IMR-90 (cell line): Measurements from ENCODE around the gene PKHD1. TPM values are rescaled to one million over a fixed set of nuclear protein-coding genes. Genes with fewer than 3 reads are reported as not detected.

Source experiments
- ATAC-seq: fragments of 200-7000 bp; cut with Tn5 transposase; 2 replicates; pipeline ENCODE4 v1.9.1; 2020; ENCODE audit warnings: low read depth, mild to moderate bottlenecking, moderate library complexity
- BruUV-seq: library from RNA; stranded (reverse); fragments of 400-500 nt; replicated peaks from 2 replicates; lab custom pipeline; 2021; lab: Mats Ljungman, UMichigan
- CTCF ChIA-PET: fragments of 300-600 bp; formaldehyde crosslinking; extraction: SDS; loops from one replicate; lab custom pipeline; 2021; ENCODE audit warnings: antibody characterized with exemption; lab: Yijun Ruan, JAX
- POLR2A ChIA-PET: fragments of 300-600 bp; sonication (Branson Sonifier 250); formaldehyde crosslinking; loops from one replicate; lab custom pipeline; 2022; ENCODE audit warnings: antibody characterized with exemption; ENCODE audit not compliant: unreplicated experiment; lab: Charles Lee
- DNase-seq: peaks from one replicate; pipeline ENCODE4 v3.0.0; 2013
- H2AFZ ChIP-seq: replicated peaks from 2 replicates; pipeline ENCODE3; 2013; ENCODE audit warnings: low read length, mild to moderate bottlenecking; ENCODE audit not compliant: poor library complexity
- H2AK5ac ChIP-seq: 2 replicates; pipeline ENCODE4 v1.6.1; 2013; ENCODE audit warnings: low read depth, low read length, inconsistent platforms
- H2AK9ac ChIP-seq: replicated peaks from 2 replicates; pipeline ENCODE3; 2013; ENCODE audit warnings: mild to moderate bottlenecking, low read depth, low read length, moderate library complexity; ENCODE audit not compliant: poor library complexity
- H2BK120ac ChIP-seq: 2 replicates; pipeline ENCODE4 v1.6.1; 2013; ENCODE audit warnings: low read depth, low read length, inconsistent platforms
- H2BK15ac ChIP-seq: 3 replicates; pipeline ENCODE4 v1.6.1; 2013; ENCODE audit warnings: low read depth, low read length, inconsistent platforms
- H2BK20ac ChIP-seq: 2 replicates; pipeline ENCODE4 v1.6.1; 2013; ENCODE audit warnings: low read depth, mild to moderate bottlenecking, inconsistent platforms, low read length, moderate library complexity
- H2BK5ac ChIP-seq: 2 replicates; pipeline ENCODE4 v1.6.1; 2013; ENCODE audit warnings: mild to moderate bottlenecking, low read depth, low read length, inconsistent platforms; ENCODE audit not compliant: poor library complexity, severe bottlenecking
- H3K14ac ChIP-seq: replicated peaks from 2 replicates; pipeline ENCODE4 v1.6.1; 2013; ENCODE audit warnings: low read depth, low read length, inconsistent platforms
- H3K18ac ChIP-seq: 2 replicates; pipeline ENCODE4 v1.6.1; 2013; ENCODE audit warnings: low read depth, low read length, control low read depth
- H3K23ac ChIP-seq: 2 replicates; pipeline ENCODE4 v1.6.1; 2013; ENCODE audit warnings: low read depth, low read length, inconsistent platforms
- H3K27ac ChIP-seq: 2 replicates; pipeline ENCODE4 v1.5.1; 2013; ENCODE audit warnings: mild to moderate bottlenecking, control low read depth, low read length; ENCODE audit not compliant: insufficient read depth
- H3K27me3 ChIP-seq: 2 replicates; pipeline ENCODE4 v1.6.1; 2013; ENCODE audit warnings: low read length; ENCODE audit not compliant: control insufficient read depth, insufficient read depth
- H3K36me3 ChIP-seq: 2 replicates; pipeline ENCODE4 v1.6.1; 2013; ENCODE audit warnings: low read length, mixed read lengths; ENCODE audit not compliant: control insufficient read depth, insufficient read depth
- H3K4ac ChIP-seq: 2 replicates; pipeline ENCODE4 v1.6.1; 2013; ENCODE audit warnings: low read depth, low read length, inconsistent platforms
- H3K4me1 ChIP-seq: 2 replicates; pipeline ENCODE4 v1.6.1; 2013; ENCODE audit warnings: low read length, mixed read lengths; ENCODE audit not compliant: control insufficient read depth, insufficient read depth
- H3K4me2 ChIP-seq: 2 replicates; pipeline ENCODE4 v1.6.1; 2013; ENCODE audit warnings: low read depth, mild to moderate bottlenecking, control low read depth, low read length, moderate library complexity
- H3K4me3 ChIP-seq: 2 replicates; pipeline ENCODE4 v1.5.1; 2013; ENCODE audit warnings: low read depth, mild to moderate bottlenecking, control low read depth, low read length, moderate library complexity; ENCODE audit not compliant: insufficient read depth
- H3K56ac ChIP-seq: 2 replicates; pipeline ENCODE4 v1.6.1; 2013; ENCODE audit warnings: low read length, inconsistent platforms; ENCODE audit not compliant: insufficient read depth; ENCODE audit errors: extremely low read depth
- H3K79me1 ChIP-seq, 2 experiments: 2 replicates each; pipeline ENCODE4 v1.6.1; 2013; ENCODE audit warnings: low read length in 2 of 2, inconsistent platforms in 1 of 2, low read depth in 1 of 2
- H3K9ac ChIP-seq: 2 replicates; pipeline ENCODE4 v1.6.1; 2013; ENCODE audit warnings: low read depth, low read length, control low read depth
- H3K9me1 ChIP-seq: 2 replicates; pipeline ENCODE4 v1.6.1; 2013; ENCODE audit warnings: low read length, inconsistent platforms; ENCODE audit not compliant: insufficient read depth
- H3K9me3 ChIP-seq: 2 replicates; pipeline ENCODE4 v1.6.1; 2013; ENCODE audit warnings: low read length; ENCODE audit not compliant: control insufficient read depth, insufficient read depth
- H4K20me1 ChIP-seq: 2 replicates; pipeline ENCODE4 v1.6.1; 2013; ENCODE audit warnings: low read length, inconsistent platforms; ENCODE audit not compliant: insufficient read depth
- H4K5ac ChIP-seq: 2 replicates; pipeline ENCODE4 v1.6.1; 2013; ENCODE audit warnings: mild to moderate bottlenecking, low read depth, low read length, control low read depth
- H4K8ac ChIP-seq, 2 experiments: 2 replicates each; pipeline ENCODE4 v1.6.1; 2013; ENCODE audit warnings: low read depth in 2 of 2, low read length in 2 of 2, control low read depth in 1 of 2, inconsistent platforms in 1 of 2
- H4K91ac ChIP-seq: 2 replicates; pipeline ENCODE4 v1.6.1; 2013; ENCODE audit warnings: low read depth, low read length, inconsistent platforms; ENCODE audit not compliant: insufficient read depth
- BHLHE40 ChIP-seq: fragments of 150-350 bp; IDR thresholded peaks from 2 replicates; pipeline ENCODE4 v1.6.1; 2016; ENCODE audit warnings: mild to moderate bottlenecking, low read depth, low read length
- CEBPB ChIP-seq: IDR thresholded peaks from 2 replicates; pipeline ENCODE4 v1.6.1; 2012; ENCODE audit warnings: low read depth, low read length, improper control_type of control experiment
- ELK1 ChIP-seq: fragments of 150-350 bp; IDR thresholded peaks from 2 replicates; pipeline ENCODE4 v1.6.1; 2016; ENCODE audit warnings: low read depth, mild to moderate bottlenecking, low read length, moderate library complexity, borderline replicate concordance
- MAZ ChIP-seq: IDR thresholded peaks from 2 replicates; pipeline ENCODE4 v1.6.1; 2012; ENCODE audit warnings: low read depth, mild to moderate bottlenecking, low read length, improper control_type of control experiment, moderate library complexity, borderline replicate concordance
- MXI1 ChIP-seq: IDR thresholded peaks from 2 replicates; pipeline ENCODE4 v1.6.1; 2012; ENCODE audit warnings: low read depth, mild to moderate bottlenecking, low read length, moderate library complexity, borderline replicate concordance
- NFE2L2 ChIP-seq: fragments of 150-350 bp; IDR thresholded peaks from 2 replicates; pipeline ENCODE4 v1.6.1; 2016; ENCODE audit warnings: low read depth, mild to moderate bottlenecking, low read length
- RAD21 ChIP-seq: IDR thresholded peaks from 2 replicates; pipeline ENCODE4 v1.6.1; 2012; ENCODE audit warnings: low read length, improper control_type of control experiment
- RCOR1 ChIP-seq: IDR thresholded peaks from 2 replicates; pipeline ENCODE4 v1.6.1; 2012; ENCODE audit warnings: mild to moderate bottlenecking, low read length, improper control_type of control experiment; ENCODE audit not compliant: insufficient replicate concordance
- RFX5 ChIP-seq: IDR thresholded peaks from 2 replicates; pipeline ENCODE4 v1.8.0; 2012; ENCODE audit warnings: low read depth, mild to moderate bottlenecking, low read length, moderate library complexity
- SMC3 ChIP-seq: fragments of 150-350 bp; IDR thresholded peaks from 2 replicates; pipeline ENCODE4 v1.6.1; 2016; ENCODE audit warnings: low read depth, mild to moderate bottlenecking, antibody characterized with exemption, low read length, moderate library complexity
- WGBS, 2 experiments: methylation state at CpG; one replicate each; pipeline versions ENCODE4 v1.1.5 to v1.1.7; 2013; ENCODE audit warnings: missing lambda C conversion rate in 2 of 2; ENCODE audit not compliant: insufficient read length in 1 of 2; ENCODE audit errors: extremely low coverage in 2 of 2; 5-methylcytosine and 5-hydroxymethylcytosine counted together
- dilution Hi-C: fragments of 300-500 bp; cut with HindIII; formaldehyde crosslinking; loops from one replicate; pipeline ENCODE4 v1.14.3; 2018; ENCODE audit warnings: low sequenced_read_pairs; ENCODE audit not compliant: unreplicated experiment
- in situ Hi-C: fragments of 300-500 bp; cut with MboI; formaldehyde crosslinking; loops from 3 replicates; pipeline ENCODE4 v1.14.3; 2019; ENCODE audit warnings: low sequenced_read_pairs, inconsistent platforms, mixed read lengths
- intact Hi-C: fragments of 100-400 bp; cut with micrococcal nuclease; formaldehyde crosslinking; loops from 2 replicates; pipeline ENCODE4 v1.10.0; 2022
- polyA plus RNA-seq, 3 experiments: library from polyadenylated mRNA; depleted of rRNA; stranded (reverse); fragments of >200 nt; gene quantifications; 2 replicates each; pipeline ENCODE4 v1.2.3, GENCODE V29; 2012; ENCODE audit warnings: low replicate concordance in 1 of 3
- total RNA-seq: library from RNA; depleted of rRNA; stranded (reverse); fragments of >200 nt; gene quantifications from 2 replicates; pipeline ENCODE4 v1.2.3, GENCODE V29; 2012

Gene PKHD1
- total and polyA plus RNA-seq, 2 of the 4 experiments (the other 2 are of a cell fraction) = not detected

DNA sequence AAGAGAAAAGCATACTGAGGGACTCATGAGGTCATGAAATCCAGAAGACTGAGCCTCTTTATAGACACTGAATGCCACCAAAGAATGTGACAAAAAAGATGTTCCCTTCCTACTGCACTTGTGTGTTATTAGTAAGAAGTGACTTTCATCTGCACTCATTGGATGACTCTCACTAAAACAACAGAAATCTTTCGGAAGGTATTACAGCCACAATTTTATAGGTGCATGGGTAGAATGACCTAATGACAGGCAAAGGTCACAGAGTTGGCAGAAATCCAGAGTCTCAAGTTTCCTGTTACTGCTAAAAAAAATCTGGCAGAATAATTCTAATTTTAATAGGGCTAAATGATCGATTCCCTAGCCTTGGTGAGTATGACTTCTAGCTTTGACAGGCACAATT lies 13.3 kb downstream of the PKHD1 start:
- H4K91ac ChIP-seq = no peak overlapping the region
- H4K8ac ChIP-seq = no peak overlapping the region
- ATAC-seq (no peak), DNase-seq (no peak)
- H3K23ac ChIP-seq = no peak overlapping the region
- no peaks in the 10 kb centered on the region for H3K9me3 ChIP-seq
- no peak overlapping the region for H2BK15ac ChIP-seq
- in situ Hi-C loops = no loop called here
- no peak overlapping the region for H3K56ac ChIP-seq
- no TSS peak for BruUV-seq
- no peak overlapping the region for H3K18ac ChIP-seq
- H3K9me1 ChIP-seq = no peaks in the 10 kb centered on the region
- WGBS, 2 experiments = no CpG with 5 or more reads among the region's 2 CpGs
- no peaks in the 10 kb centered on the region for H3K36me3 ChIP-seq
- no peak overlapping the region for H3K14ac ChIP-seq
- H4K20me1 ChIP-seq = no peaks in the 10 kb centered on the region
- no peak overlapping the region for H2BK5ac ChIP-seq
- H3K4me3 ChIP-seq = no peak overlapping the region
- H3K4me2 ChIP-seq = no peak overlapping the region
- dilution Hi-C loops = no loop called here
- no peak overlapping the region for H3K9ac ChIP-seq
- TF ChIP-seq RAD21 (no peak), NFE2L2 (no peak), CEBPB (no peak), BHLHE40 (no peak), RCOR1 (no peak), SMC3 (no peak), MAZ (no peak), RFX5 (no peak), ELK1 (no peak), MXI1 (no peak)
- no peak overlapping the region for H2AFZ ChIP-seq
- H3K27me3 ChIP-seq = no peaks in the 10 kb centered on the region; the same call in 1 of the 2 replicates
- H3K4ac ChIP-seq = no peak overlapping the region
- H4K5ac ChIP-seq = no peak overlapping the region
- intact Hi-C loops = no loop called here
- no peak overlapping the region for H2AK9ac ChIP-seq
- H2BK20ac ChIP-seq = no peak overlapping the region
- H3K4me1 ChIP-seq = no peaks in the 10 kb centered on the region
- POLR2A ChIA-PET = no interaction called here
- H2AK5ac ChIP-seq = no peak overlapping the region
- CTCF ChIA-PET = no interaction called here
- no peaks in the 10 kb centered on the region for H3K79me1 ChIP-seq
- no peak overlapping the region for H2BK120ac ChIP-seq
- H3K27ac ChIP-seq = no peak overlapping the region
